Smooth muscle cell (in vitro differentiated cells): ENCODE data around the gene SYDE2. TPM values are rescaled to one million over a fixed set of nuclear protein-coding genes. Genes with fewer than 3 reads are reported as not detected.

ENCODE experiments used
- DNase-seq: peaks from one replicate; lab custom pipeline; 2025; ENCODE audit not compliant: unreplicated experiment; lab: John Stamatoyannopoulos, UW
- H2AFZ ChIP-seq: fragments of 200-600 bp; sonication (generic); 2 replicates; pipeline ENCODE4 v1.6.0; 2016; ENCODE audit warnings: antibody characterized with exemption, low read depth, mild to moderate bottlenecking
- H3F3A ChIP-seq: fragments of 200-600 bp; sonication (generic); 2 replicates; pipeline ENCODE4 v1.6.0; 2017; ENCODE audit warnings: antibody characterized with exemption, low read depth
- H3K27ac ChIP-seq: fragments of 200-600 bp; sonication (generic); 2 replicates; pipeline ENCODE4 v1.5.1; 2016; ENCODE audit warnings: low read depth, mild to moderate bottlenecking
- H3K27me3 ChIP-seq: fragments of 200-600 bp; sonication (generic); 2 replicates; pipeline ENCODE4 v1.6.1; 2016; ENCODE audit warnings: low read depth, mild to moderate bottlenecking
- H3K36me3 ChIP-seq: fragments of 200-600 bp; sonication (generic); 2 replicates; pipeline ENCODE4 v1.5.1; 2016; ENCODE audit warnings: low read depth
- H3K4me1 ChIP-seq: fragments of 200-600 bp; sonication (generic); 2 replicates; pipeline ENCODE4 v1.5.1; 2016; ENCODE audit warnings: low read depth
- H3K4me2 ChIP-seq: fragments of 200-600 bp; sonication (generic); 2 replicates; pipeline ENCODE4 v1.6.0; 2016; ENCODE audit warnings: mild to moderate bottlenecking
- H3K4me3 ChIP-seq: fragments of 200-600 bp; sonication (generic); 2 replicates; pipeline ENCODE4 v1.5.1; 2016; ENCODE audit warnings: mild to moderate bottlenecking
- H3K79me2 ChIP-seq: fragments of 200-600 bp; sonication (generic); 2 replicates; pipeline ENCODE4 v1.6.0; 2016; ENCODE audit warnings: low read depth, mild to moderate bottlenecking
- H3K9ac ChIP-seq: fragments of 200-600 bp; sonication (generic); 2 replicates; pipeline ENCODE4 v1.6.0; 2016; ENCODE audit warnings: low read depth
- H3K9me3 ChIP-seq: fragments of 200-600 bp; sonication (generic); replicated peaks from 2 replicates; pipeline ENCODE4 v1.5.1; 2016; ENCODE audit warnings: low read depth
- H4K20me1 ChIP-seq: fragments of 200-600 bp; sonication (generic); 2 replicates; pipeline ENCODE4 v1.6.0; 2016; ENCODE audit warnings: low read depth
- CTCF ChIP-seq: fragments of 200-600 bp; sonication (generic); IDR thresholded peaks from 2 replicates; pipeline ENCODE4 v1.5.1; 2017; ENCODE audit warnings: borderline replicate concordance, mild to moderate bottlenecking, antibody characterized with exemption; ENCODE audit not compliant: insufficient read depth, poor library complexity, severe bottlenecking
- WGBS: methylation state at CpG from one replicate; pipeline ENCODE4 v1.1.7; 2016; ENCODE audit warnings: low lambda C conversion rate; 5-methylcytosine and 5-hydroxymethylcytosine counted together
- polyA plus RNA-seq: library from polyadenylated mRNA; unstranded; fragments of >200 nt; fragmentation: Nextera tagmentation; extraction: Ambion mirVana; gene quantifications from 2 replicates; pipeline ENCODE4 v1.2.1, GENCODE V29; 2016
- total RNA-seq: library from RNA; depleted of rRNA; stranded (reverse); fragments of >200 nt; gene quantifications from 2 replicates; pipeline ENCODE4 v1.2.3, GENCODE V29; 2014

The SYDE2 gene
- total and polyA plus RNA-seq, 2 experiments from 2014 or later: 4.9 to 9.1 TPM

GRCh38 chr1:85133565-85134159 is 67.2 kb downstream of the SYDE2 start:
- no peak overlapping the region for H3K4me2 ChIP-seq
- H3K27me3 ChIP-seq: no peaks in the 10 kb centered on the region
- no peaks in the 10 kb centered on the region for H3K79me2 ChIP-seq
- H3K4me3 ChIP-seq: no peak overlapping the region
- no peaks in the 10 kb centered on the region for H3K9me3 ChIP-seq
- peaks cover 5% of the 10 kb centered on the region for H3K4me1 ChIP-seq
- H3F3A ChIP-seq: no peaks in the 10 kb centered on the region
- H4K20me1 ChIP-seq: no peaks in the 10 kb centered on the region
- no peak overlapping the region for H3K9ac ChIP-seq
- H2AFZ ChIP-seq: no peak overlapping the region
- TF ChIP-seq CTCF: no peak
- WGBS: 94% methylated on average over 2 of the region's 2 CpGs
- H3K27ac ChIP-seq: no peak overlapping the region
- no peaks in the 10 kb centered on the region for H3K36me3 ChIP-seq
- DNase-seq: no peak

GRCh38 chr1:85132078-85132720 is 68.6 kb downstream of the SYDE2 start:
- Histone ChIP-seq H3K9ac (no peak overlapping the region), H3K27ac (no peak overlapping the region), H3K36me3 (no peaks in the 10 kb centered on the region), H3F3A (no peaks in the 10 kb centered on the region), H3K4me3 (no peak overlapping the region), H3K4me2 (no peak overlapping the region), H3K4me1 (peaks cover 5% of the 10 kb centered on the region), H3K79me2 (no peaks in the 10 kb centered on the region), H3K9me3 (no peaks in the 10 kb centered on the region), H4K20me1 (no peaks in the 10 kb centered on the region), H3K27me3 (no peaks in the 10 kb centered on the region), H2AFZ (no peak overlapping the region)
- DNase-seq: no peak
- 70% methylated on average over 4 of the region's 4 CpGs for WGBS
- no peak for TF ChIP-seq CTCF

GRCh38 chr1:85128316-85128715 is 72.5 kb downstream of the SYDE2 start:
- DNase-seq: no peak
- H3K9me3 ChIP-seq: no peaks in the 10 kb centered on the region
- peak overlapping the region; percentile 3 for H3K4me2 ChIP-seq
- H3K4me3 ChIP-seq: no peak overlapping the region
- no peaks in the 10 kb centered on the region for H3F3A ChIP-seq
- no peak overlapping the region for H3K9ac ChIP-seq
- H3K79me2 ChIP-seq: no peaks in the 10 kb centered on the region
- H2AFZ ChIP-seq: no peak overlapping the region
- no peak overlapping the region for H3K27ac ChIP-seq
- H4K20me1 ChIP-seq: no peaks in the 10 kb centered on the region
- peaks cover under 1% of the 10 kb centered on the region for H3K4me1 ChIP-seq
- 50% methylated on average over 1 of the region's 1 CpG for WGBS
- H3K36me3 ChIP-seq: no peaks in the 10 kb centered on the region
- no peaks in the 10 kb centered on the region for H3K27me3 ChIP-seq
- TF ChIP-seq CTCF: no peak

- WGBS: 88% methylated on average over 1 of the region's 1 CpG
- H2AFZ ChIP-seq: no peak overlapping the region
These were observed 74.9 kb downstream of the SYDE2 start for GRCh38 chr1:85125891-85126290.

More at GRCh38 chr1:85125891-85126290, 74.9 kb downstream of the SYDE2 start:
- Histone ChIP-seq H3K36me3 (no peaks in the 10 kb centered on the region), H4K20me1 (no peaks in the 10 kb centered on the region), H3K9me3 (no peaks in the 10 kb centered on the region), H3K27ac (no peak overlapping the region), H3K9ac (no peak overlapping the region), H3K4me1 (no peaks in the 10 kb centered on the region), H3F3A (no peaks in the 10 kb centered on the region), H3K27me3 (no peaks in the 10 kb centered on the region), H3K4me2 (no peak overlapping the region), H3K4me3 (no peak overlapping the region), H3K79me2 (no peaks in the 10 kb centered on the region)
- TF ChIP-seq CTCF: no peak
- DNase-seq: no peak
